Heart left ventricle (tissue), 13 donors: ENCODE measurements around the gene MRPL30.

Experiments used
- POLR2A ChIP-seq, 2 donors: fragments of 450-650 bp; IDR thresholded peaks; one replicate each; pipeline ENCODE4 v1.6.1; 2017; ENCODE audit warnings: antibody characterized with exemption in 2 of 2, mild to moderate bottlenecking in 2 of 2, moderate library complexity in 2 of 2
- TF ChIP-seq, protein P1 (sequence below), 12 donors: fragments of 200-600 bp; sonication (generic) in 4 of 12; IDR thresholded peaks; one replicate each; pipeline versions ENCODE4 v1.5.0 to v1.8.0; 2018 to 2022; ENCODE audit warnings: antibody characterized with exemption in 12 of 12, mild to moderate bottlenecking in 5 of 12
- donor health status: ischemic (EF 13 %, LVEDD 7.1; RV severe dilation, severe dysfunction).
- donor health status: DM: no; HTN: yes; CAD: no.
- donor health status: DM: no; HTN: no; CAD: no.
- donor health status: ischemic (EF 25% LVEDD 6.9; RV normal size, moderate dysfunction).
- donor health status: ischemic (EF 25% LVEDD 5.7; RV mildly dilated, moderate dysfunction).
- donor health status: ischemic (EF 35%, LVEDD 5.7; RV mildly dilated, moderate dysfunction).
- donor health status: nonischemic (EF 11% LVEDD 7.7; RV severe dilation, severe dysfunction).
- donor health status: DM: yes; HTN: yes; CAD: no.
- donor health status: PGD.
- donor health status: ischemic (EF 29% LVEDD 5.4; RV normal size, mild dysfunction).
- donor health status: nonischemic (EF 23%, LVEDD 6.1; RV moderate dilation, normal function).

DNA sequence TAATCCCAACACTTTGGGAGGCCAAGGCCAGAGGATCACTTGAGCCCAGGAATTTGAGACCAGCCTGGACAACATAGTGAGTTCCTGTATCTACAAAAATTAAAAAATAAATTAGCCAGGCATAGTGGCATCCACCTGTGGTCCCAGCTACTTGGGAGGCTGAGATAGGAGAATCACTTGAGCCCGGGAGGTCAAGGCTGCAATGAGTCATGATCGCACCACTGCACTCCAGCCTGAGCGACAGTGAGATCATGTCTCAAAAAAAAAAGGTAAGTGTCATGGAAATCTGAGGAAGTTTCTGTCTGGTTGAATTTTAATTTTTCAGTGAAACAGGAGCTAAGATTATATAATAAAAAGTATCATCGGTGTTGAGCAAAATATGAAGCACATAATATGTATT, 42.0 kb upstream of the MRPL30 start:
- TF ChIP-seq, protein P1, sequence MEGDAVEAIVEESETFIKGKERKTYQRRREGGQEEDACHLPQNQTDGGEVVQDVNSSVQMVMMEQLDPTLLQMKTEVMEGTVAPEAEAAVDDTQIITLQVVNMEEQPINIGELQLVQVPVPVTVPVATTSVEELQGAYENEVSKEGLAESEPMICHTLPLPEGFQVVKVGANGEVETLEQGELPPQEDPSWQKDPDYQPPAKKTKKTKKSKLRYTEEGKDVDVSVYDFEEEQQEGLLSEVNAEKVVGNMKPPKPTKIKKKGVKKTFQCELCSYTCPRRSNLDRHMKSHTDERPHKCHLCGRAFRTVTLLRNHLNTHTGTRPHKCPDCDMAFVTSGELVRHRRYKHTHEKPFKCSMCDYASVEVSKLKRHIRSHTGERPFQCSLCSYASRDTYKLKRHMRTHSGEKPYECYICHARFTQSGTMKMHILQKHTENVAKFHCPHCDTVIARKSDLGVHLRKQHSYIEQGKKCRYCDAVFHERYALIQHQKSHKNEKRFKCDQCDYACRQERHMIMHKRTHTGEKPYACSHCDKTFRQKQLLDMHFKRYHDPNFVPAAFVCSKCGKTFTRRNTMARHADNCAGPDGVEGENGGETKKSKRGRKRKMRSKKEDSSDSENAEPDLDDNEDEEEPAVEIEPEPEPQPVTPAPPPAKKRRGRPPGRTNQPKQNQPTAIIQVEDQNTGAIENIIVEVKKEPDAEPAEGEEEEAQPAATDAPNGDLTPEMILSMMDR (IDR thresholded peaks at IDR 0.05) = no peak
- no peak for TF ChIP-seq POLR2A (IDR thresholded peaks at IDR 0.05)
